PC-3 (cell line): ENCODE measurements around the gene MARS2. TPM values are rescaled to one million over a fixed set of nuclear protein-coding genes. Genes with fewer than 3 reads are reported as not detected.

Experiments used
- ATAC-seq: fragments of 200-7000 bp; cut with Tn5 transposase; 2 replicates; pipeline ENCODE4 v1.9.1; 2020; ENCODE audit warnings: mild to moderate bottlenecking, moderate library complexity
- Bru-seq: library from RNA; stranded (reverse); fragments of 400-500 nt; gene quantifications from one replicate; lab custom pipeline; 2021; lab: Mats Ljungman, UMichigan
- BruChase-seq, 2 experiments: library from RNA; stranded (reverse); fragments of 400-500 nt; gene quantifications; one replicate each; lab custom pipeline; 2021; lab: Mats Ljungman, UMichigan
- BruUV-seq: library from RNA; stranded (reverse); fragments of 400-500 nt; replicated peaks from 2 replicates; lab custom pipeline; 2021; lab: Mats Ljungman, UMichigan
- CTCF ChIA-PET: fragments of 300-600 bp; sonication (Branson Sonifier 250); formaldehyde crosslinking; loops from one replicate; lab custom pipeline; 2022; ENCODE audit warnings: antibody characterized with exemption; lab: Charles Lee
- POLR2A ChIA-PET: fragments of 300-600 bp; sonication (Branson Sonifier 250); formaldehyde crosslinking; loops from one replicate; lab custom pipeline; 2022; ENCODE audit warnings: antibody characterized with exemption; ENCODE audit not compliant: unreplicated experiment; lab: Charles Lee
- DNase-seq: peaks from one replicate; pipeline ENCODE4 v3.0.0-alpha.2; 2015
- H2AFZ ChIP-seq: fragments of 300-600 bp; sonication (generic); 2 replicates; pipeline ENCODE4 v1.6.0; 2016; ENCODE audit warnings: antibody characterized with exemption, low read length
- H3F3A ChIP-seq: fragments of 300-600 bp; sonication (generic); one replicate; pipeline ENCODE4 v1.6.0; 2017; ENCODE audit warnings: antibody characterized with exemption, low read length, control low read depth, mild to moderate bottlenecking; ENCODE audit not compliant: unreplicated experiment
- H3K27ac ChIP-seq: fragments of 300-600 bp; sonication (generic); 2 replicates; pipeline ENCODE4 v1.5.1; 2016; ENCODE audit warnings: mild to moderate bottlenecking, low read length
- H3K27me3 ChIP-seq: fragments of 300-600 bp; sonication (generic); 2 replicates; pipeline ENCODE4 v1.6.1; 2016; ENCODE audit warnings: low read length, mixed read lengths
- H3K36me3 ChIP-seq: fragments of 300-600 bp; sonication (generic); 2 replicates; pipeline ENCODE4 v1.6.1; 2016; ENCODE audit warnings: low read depth, mixed run types, low read length, mixed read lengths
- H3K4me1 ChIP-seq: fragments of 300-600 bp; sonication (generic); 2 replicates; pipeline ENCODE4 v1.5.1; 2016; ENCODE audit warnings: low read length; ENCODE audit not compliant: insufficient read depth
- H3K4me2 ChIP-seq: fragments of 300-600 bp; sonication (generic); 2 replicates; pipeline ENCODE4 v1.6.0; 2016; ENCODE audit warnings: low read length
- H3K4me3 ChIP-seq: fragments of 300-600 bp; sonication (generic); 2 replicates; pipeline ENCODE4 v1.5.1; 2016; ENCODE audit warnings: mild to moderate bottlenecking, low read length, mixed read lengths
- H3K79me2 ChIP-seq: fragments of 300-600 bp; sonication (generic); 2 replicates; pipeline ENCODE4 v1.6.1; 2017; ENCODE audit warnings: low read length, mixed read lengths
- H3K9ac ChIP-seq: fragments of 300-600 bp; sonication (generic); 2 replicates; pipeline ENCODE4 v1.6.0; 2016; ENCODE audit warnings: mild to moderate bottlenecking, low read length
- H3K9me2 ChIP-seq: fragments of 300-600 bp; sonication (generic); replicated peaks from 2 replicates; pipeline ENCODE4 v1.6.1; 2016; ENCODE audit warnings: mixed run types, low read length, mixed read lengths
- H3K9me3 ChIP-seq: fragments of 300-600 bp; sonication (generic); 2 replicates; pipeline ENCODE4 v1.6.1; 2016; ENCODE audit warnings: low read length, mixed read lengths
- H4K20me1 ChIP-seq: fragments of 300-600 bp; sonication (generic); 2 replicates; pipeline ENCODE4 v1.6.1; 2016; ENCODE audit warnings: low read length, mixed read lengths
- EZH2 ChIP-seq: fragments of 300-600 bp; sonication (generic); IDR thresholded peaks from one replicate; pipeline ENCODE4 v1.6.1; 2017; ENCODE audit warnings: antibody characterized with exemption, mild to moderate bottlenecking, low read length; ENCODE audit not compliant: unreplicated experiment
- EZH2phosphoT487 ChIP-seq: fragments of 300-600 bp; sonication (generic); IDR thresholded peaks from 2 replicates; pipeline ENCODE4 v1.6.1; 2018; ENCODE audit warnings: mild to moderate bottlenecking, antibody characterized with exemption, low read length, borderline replicate concordance
- intact Hi-C: fragments of 100-400 bp; cut with micrococcal nuclease; formaldehyde crosslinking; loops from 2 replicates; pipeline ENCODE4 v1.9.0; 2023
- long read RNA-seq: library from polyadenylated mRNA; unstranded; transcript quantifications from one replicate; pipeline ENCODE4 v2.0.0, GENCODE V29; 2021; ENCODE audit not compliant: unreplicated experiment
- total RNA-seq: library from RNA; depleted of rRNA; stranded (reverse); fragments of >200 nt; gene quantifications from 2 replicates; pipeline ENCODE4 v1.2.3, GENCODE V29; 2014; rRNA removed
- TF ChIP-seq, protein P1 (sequence below): fragments of 300-600 bp; sonication (generic); conservative IDR thresholded peaks from 2 replicates; pipeline ENCODE4 v1.5.1; 2017; ENCODE audit warnings: antibody characterized with exemption, low read depth, mild to moderate bottlenecking, low read length

MARS2 gene
- total RNA-seq (7.8 and 8.3 TPM in 2 replicates), Bru-seq, nascent RNA (percentile 78 among the genes with signal in this experiment), BruChase-seq, experiment 1, labeled RNA remaining after a 6-hour chase (percentile 88 among the genes with signal in this experiment), BruChase-seq, experiment 2, labeled RNA remaining after a 2-hour chase (percentile 96 among the genes with signal in this experiment)
- long read RNA-seq, transcript MARS2-201 (1 exons, 3,019 nt) = major isoform, 28 of 28 reads
- long read RNA-seq, partial matches to known transcripts = 0 of 28 reads
- long read RNA-seq, other reads (novel, unspliced or antisense) = 0 of 28 reads

DNA sequence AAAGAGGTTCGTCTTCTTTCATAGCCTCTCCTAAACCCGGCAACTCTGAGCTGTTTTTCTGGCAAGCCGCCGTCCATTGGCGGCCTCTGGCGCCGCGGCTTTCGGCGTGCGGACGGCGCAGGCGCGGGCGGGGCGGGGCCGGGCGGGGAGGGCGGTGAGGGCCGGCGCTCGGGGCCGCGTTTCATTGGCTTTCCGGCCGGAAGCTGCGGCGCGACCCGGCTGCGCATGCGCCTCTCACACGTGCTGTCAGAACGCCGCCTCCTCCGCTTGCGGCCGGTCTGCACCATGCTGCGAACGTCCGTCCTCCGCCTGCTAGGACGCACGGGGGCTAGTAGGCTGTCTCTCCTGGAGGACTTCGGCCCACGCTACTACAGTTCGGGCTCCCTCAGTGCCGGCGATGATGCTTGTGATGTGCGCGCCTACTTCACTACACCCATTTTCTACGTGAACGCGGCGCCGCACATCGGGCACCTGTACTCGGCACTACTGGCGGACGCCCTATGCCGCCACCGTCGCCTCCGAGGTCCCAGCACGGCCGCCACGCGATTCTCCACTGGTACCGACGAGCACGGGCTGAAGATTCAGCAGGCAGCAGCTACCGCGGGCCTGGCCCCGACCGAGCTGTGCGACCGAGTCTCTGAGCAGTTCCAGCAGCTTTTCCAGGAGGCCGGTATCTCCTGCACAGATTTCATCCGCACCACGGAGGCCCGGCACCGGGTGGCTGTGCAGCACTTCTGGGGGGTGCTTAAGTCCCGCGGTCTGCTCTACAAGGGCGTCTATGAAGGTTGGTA, at the start of gene MARS2:
Gene MARS2 (plus strand): TSS at position 249 of the 791 bp plus-strand sequence. CDS start 37 bp downstream, at position 286.
- BruUV-seq = TSS peak; percentile 51
- no peaks in the 10 kb centered on the region for H3F3A ChIP-seq

DNA sequence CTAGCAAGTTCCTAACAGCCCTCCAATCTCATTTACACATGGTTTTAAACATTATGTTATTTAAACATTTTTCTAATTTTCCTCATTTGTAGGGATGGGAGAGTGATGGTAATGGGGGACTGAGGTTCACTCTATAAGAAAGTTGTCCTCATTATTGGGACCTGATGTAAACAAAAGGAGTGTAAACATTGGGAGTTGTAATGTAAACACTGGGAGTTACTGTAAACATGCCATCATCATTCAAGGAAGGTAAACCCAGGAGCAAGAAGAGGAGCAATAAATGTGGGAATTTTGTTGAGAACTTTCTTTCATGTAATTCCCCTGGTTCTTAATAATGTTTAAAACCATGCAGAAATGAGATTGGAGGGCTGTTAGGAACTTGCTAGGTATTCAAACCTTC, 47.6 kb upstream of the MARS2 start:
- no peaks in the 10 kb centered on the region for H4K20me1 ChIP-seq
- no peak overlapping the region for H3K4me2 ChIP-seq
- H3F3A ChIP-seq = no peaks in the 10 kb centered on the region
- no peak overlapping the region for H3K9ac ChIP-seq
- no peaks in the 10 kb centered on the region for H3K36me3 ChIP-seq
- no peaks in the 10 kb centered on the region for H3K79me2 ChIP-seq
- TF ChIP-seq, protein P1, sequence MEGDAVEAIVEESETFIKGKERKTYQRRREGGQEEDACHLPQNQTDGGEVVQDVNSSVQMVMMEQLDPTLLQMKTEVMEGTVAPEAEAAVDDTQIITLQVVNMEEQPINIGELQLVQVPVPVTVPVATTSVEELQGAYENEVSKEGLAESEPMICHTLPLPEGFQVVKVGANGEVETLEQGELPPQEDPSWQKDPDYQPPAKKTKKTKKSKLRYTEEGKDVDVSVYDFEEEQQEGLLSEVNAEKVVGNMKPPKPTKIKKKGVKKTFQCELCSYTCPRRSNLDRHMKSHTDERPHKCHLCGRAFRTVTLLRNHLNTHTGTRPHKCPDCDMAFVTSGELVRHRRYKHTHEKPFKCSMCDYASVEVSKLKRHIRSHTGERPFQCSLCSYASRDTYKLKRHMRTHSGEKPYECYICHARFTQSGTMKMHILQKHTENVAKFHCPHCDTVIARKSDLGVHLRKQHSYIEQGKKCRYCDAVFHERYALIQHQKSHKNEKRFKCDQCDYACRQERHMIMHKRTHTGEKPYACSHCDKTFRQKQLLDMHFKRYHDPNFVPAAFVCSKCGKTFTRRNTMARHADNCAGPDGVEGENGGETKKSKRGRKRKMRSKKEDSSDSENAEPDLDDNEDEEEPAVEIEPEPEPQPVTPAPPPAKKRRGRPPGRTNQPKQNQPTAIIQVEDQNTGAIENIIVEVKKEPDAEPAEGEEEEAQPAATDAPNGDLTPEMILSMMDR = no peak
- TF ChIP-seq EZH2phosphoT487 (no peak), EZH2 (no peak)
- H2AFZ ChIP-seq = no peak overlapping the region
- no peaks in the 10 kb centered on the region for H3K9me2 ChIP-seq
- H3K9me3 ChIP-seq = no peaks in the 10 kb centered on the region
- POLR2A ChIA-PET = no interaction called here
- DNase-seq (no peak), ATAC-seq (no peak)
- H3K27ac ChIP-seq = no peak overlapping the region
- no TSS peak for BruUV-seq
- intact Hi-C loops = no loop called here
- no peaks in the 10 kb centered on the region for H3K4me1 ChIP-seq
- H3K27me3 ChIP-seq = no peaks in the 10 kb centered on the region
- no peak overlapping the region for H3K4me3 ChIP-seq
- CTCF ChIA-PET = no interaction called here

More for the DNA sequence above, at the start of gene MARS2:
- no peaks in the 10 kb centered on the region for H3K9me2 ChIP-seq
- H3K27me3 ChIP-seq = no peaks in the 10 kb centered on the region
- POLR2A ChIA-PET = interaction anchor here (0.6 to 1.1 kb wide), 4 partner anchors 12 to 205 kb away, joined by 3 to 9 read pairs (median 4); partner anchors contain the start of gene HSPE1
- peak within 1 kb of the TSS; percentile 99 for H3K4me2 ChIP-seq
- peak within 1 kb of the TSS; percentile 91 for H3K4me3 ChIP-seq
- peaks cover 14% of the 10 kb centered on the region for H3K4me1 ChIP-seq
- H3K27ac ChIP-seq = peak within 1 kb of the TSS; percentile 34
- peaks cover 51% of the 10 kb centered on the region for H3K79me2 ChIP-seq
- H3K36me3 ChIP-seq = peaks cover 6% of the 10 kb centered on the region; the same call in 1 of the 2 replicates
- intact Hi-C loops = loop anchor here (1.0 to 10.0 kb wide), 5 partner anchors 93 to 548 kb away; partner anchors contain the start of genes MOB4 and SF3B1
- CTCF ChIA-PET = interaction anchor here (0.5 to 0.8 kb wide), 3 partner anchors 105 to 1783 kb away, joined by 3 to 4 read pairs (median 3); no protein-coding TSS in a partner anchor
- H4K20me1 ChIP-seq = peaks cover 40% of the 10 kb centered on the region
- peak within 1 kb of the TSS; percentile 89 for H3K9ac ChIP-seq
- H3K9me3 ChIP-seq = no peaks in the 10 kb centered on the region
- H2AFZ ChIP-seq = peak within 1 kb of the TSS; percentile 96
- TF ChIP-seq EZH2 (no peak), EZH2phosphoT487 (no peak)
- TF ChIP-seq, protein P1 = no peak
- ATAC-seq = peak; percentile 78
- peak; percentile 93 for DNase-seq
